GM12864 (cell line): ENCODE data around the gene SIGLEC1.

Source experiments
- DNase-seq: peaks from one replicate; pipeline ENCODE4 v3.0.0-alpha.2; 2011; ENCODE audit warnings: low read depth
- H3K4me3 ChIP-seq: 2 replicates; pipeline ENCODE4 v1.5.1; 2011; ENCODE audit warnings: mild to moderate bottlenecking, low read depth, low read length, control low read depth
- CTCF ChIP-seq: IDR thresholded peaks from 2 replicates; pipeline ENCODE4 v1.5.1; 2011; ENCODE audit warnings: low read depth, mild to moderate bottlenecking, moderate library complexity, low read length, control low read depth, inconsistent platforms; ENCODE audit errors: missing control alignments

SIGLEC1 gene

DNA sequence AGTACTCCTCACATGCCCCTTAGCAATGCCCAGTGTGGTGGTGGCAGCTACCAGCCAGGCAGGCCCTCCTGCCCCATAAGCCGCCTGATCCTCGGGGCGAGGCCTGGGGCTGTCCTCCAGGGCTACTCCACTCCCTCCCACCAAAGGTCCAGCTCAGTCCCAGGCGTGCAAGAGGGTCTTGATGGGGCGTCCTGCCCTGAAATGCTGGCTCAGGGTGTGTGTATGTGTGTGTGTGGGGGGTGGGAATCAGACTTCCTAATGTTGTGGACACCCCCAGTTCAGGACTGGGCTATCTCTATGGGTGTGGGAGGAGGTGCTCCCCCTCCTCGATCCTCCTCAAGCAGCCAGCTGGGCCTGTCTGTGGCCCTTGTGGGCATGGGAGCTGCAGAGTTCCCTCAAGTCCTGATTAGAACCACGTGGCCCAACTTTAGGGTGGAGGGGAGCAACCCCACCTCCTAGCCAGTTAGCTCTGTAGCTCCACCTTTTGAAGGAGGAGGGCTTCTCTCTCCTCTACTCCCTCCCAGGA, 27.6 kb upstream of the SIGLEC1 start:
- H3K4me3 ChIP-seq = no peak overlapping the region
- TF ChIP-seq CTCF = no peak
- DNase-seq = no peak

DNA sequence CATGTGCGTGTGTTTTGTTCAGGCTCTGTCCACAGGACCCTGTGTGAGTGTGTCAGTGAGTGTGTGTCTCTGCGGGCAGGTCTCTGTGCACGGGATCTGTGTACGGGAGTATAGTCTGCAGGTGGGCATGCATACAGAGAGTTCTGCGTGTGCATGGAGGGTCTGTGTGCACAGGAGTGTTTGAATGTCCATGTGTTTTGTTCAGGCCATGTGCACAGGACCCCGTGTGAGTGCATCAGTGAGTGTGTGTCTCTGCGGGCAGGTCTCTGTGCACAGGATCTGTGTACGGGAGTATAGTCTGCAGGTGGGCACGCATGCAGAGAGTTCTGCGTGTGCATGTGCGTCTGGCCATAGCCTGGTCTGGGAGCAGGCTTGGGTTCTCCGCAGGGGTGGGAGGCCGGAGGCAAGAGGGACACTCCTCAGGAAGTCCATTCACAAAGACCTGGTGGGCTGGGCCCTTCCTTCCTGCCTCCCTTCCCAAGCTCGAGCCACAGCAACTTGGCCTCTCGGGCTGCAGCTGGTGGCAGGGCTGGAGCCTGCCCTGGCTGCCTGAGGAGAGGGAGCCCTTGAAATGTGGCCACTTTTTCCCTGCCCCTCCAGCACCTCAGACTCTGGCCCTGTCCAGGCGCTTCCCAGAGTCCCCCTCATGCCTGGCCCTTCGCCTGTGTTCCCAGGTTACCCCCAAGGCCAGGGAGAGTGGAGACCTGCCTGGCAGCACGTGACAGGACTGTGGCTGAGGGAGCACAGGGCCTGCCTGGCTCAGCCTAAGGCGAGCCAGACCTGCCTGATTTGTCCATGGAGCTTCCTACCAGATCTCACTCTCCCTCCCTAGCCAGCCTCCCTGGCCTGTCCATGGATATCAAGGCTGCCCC, 26.9 kb upstream of the SIGLEC1 start:
- no peak overlapping the region for H3K4me3 ChIP-seq
- no peak for TF ChIP-seq CTCF
- DNase-seq = no peak

- no peak overlapping the region for H3K4me3 ChIP-seq
- no peak for DNase-seq
- no peak for TF ChIP-seq CTCF
These were observed 26.0 kb upstream of the SIGLEC1 start for GRCh38 chr20:3738111-3739053.

GRCh38 chr20:3735768-3736167, 23.4 kb upstream of the SIGLEC1 start:
- no peak overlapping the region for H3K4me3 ChIP-seq
- no peak for TF ChIP-seq CTCF
- no peak for DNase-seq

DNA sequence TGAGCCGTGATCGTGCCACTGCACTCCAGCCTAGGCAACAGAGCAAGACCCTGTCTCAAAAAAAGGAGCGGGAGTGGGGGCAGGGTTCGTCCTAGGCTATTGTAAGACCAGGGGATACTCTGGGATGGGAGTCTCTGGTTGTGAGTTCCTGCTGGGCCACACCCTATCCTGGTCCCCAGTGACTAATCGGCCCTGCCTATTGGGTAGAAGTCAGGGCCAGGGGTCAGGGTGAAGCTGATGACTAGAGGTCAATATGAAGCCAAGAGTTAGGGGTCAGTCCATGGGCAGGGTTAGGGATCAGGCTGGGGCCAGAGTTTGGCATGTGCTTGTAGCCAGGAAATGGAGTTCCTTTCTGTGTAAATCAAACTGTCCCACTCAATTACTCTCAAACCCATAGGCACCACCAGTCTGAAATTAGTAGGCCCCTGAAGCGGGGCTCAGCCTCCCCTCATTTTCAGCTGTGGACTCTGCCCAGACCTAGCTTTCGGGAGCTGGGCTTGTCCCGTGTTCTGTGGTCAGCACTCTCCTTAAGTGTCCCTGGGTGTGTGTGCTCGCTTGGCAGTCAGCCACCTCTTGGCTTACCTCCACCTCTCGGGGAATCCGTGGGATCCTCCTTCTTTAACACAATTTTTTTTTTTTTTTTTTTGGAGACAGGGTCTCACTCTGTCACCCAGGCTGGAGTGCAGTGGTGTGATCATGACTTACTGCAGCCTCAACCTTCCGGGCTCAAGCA, 21.9 kb upstream of the SIGLEC1 start:
- DNase-seq = no peak
- TF ChIP-seq CTCF = no peak
- no peak overlapping the region for H3K4me3 ChIP-seq
